ENCODE results near the gene FBXO47. TPM values are rescaled to one million over a fixed set of nuclear protein-coding genes. Genes with fewer than 3 reads are reported as not detected.

Gene FBXO47
- total and polyA plus RNA-seq, 9 donors: not detected

- Histone ChIP-seq H3K27me3 (ENCODE audit: control insufficient read depth, insufficient read depth, low read length) (no peaks in the 10 kb centered on the region), H3K27ac (ENCODE audit: low read length) (no peak overlapping the region), H3K4me1 (ENCODE audit: control insufficient read depth, insufficient read depth, low read length) (peaks cover 22% of the 10 kb centered on the region), H3K4me3 (ENCODE audit: low read length) (no peak overlapping the region), H3K9me3 (replicated peaks; ENCODE audit: control insufficient read depth, low read depth, low read length) (no peaks in the 10 kb centered on the region), H3K36me3 (ENCODE audit: control insufficient read depth, insufficient read depth, low read length) (peaks cover 50% of the 10 kb centered on the region)
- 100% methylated on average over 2 of the region's 3 CpGs for WGBS (ENCODE audit: insufficient coverage)
- no peak for DNase-seq
Measured at GRCh38 chr17:38904892-38905291, 62.3 kb downstream of the FBXO47 start.

GRCh38 chr17:38903404-38903803 is 63.8 kb downstream of the FBXO47 start:
- Histone ChIP-seq H3K4me3 (ENCODE audit: low read length) (no peak overlapping the region), H3K27me3 (ENCODE audit: control insufficient read depth, insufficient read depth, low read length) (no peaks in the 10 kb centered on the region), H3K9me3 (replicated peaks; ENCODE audit: control insufficient read depth, low read depth, low read length) (no peaks in the 10 kb centered on the region), H3K27ac (ENCODE audit: low read length) (no peak overlapping the region), H3K4me1 (ENCODE audit: control insufficient read depth, insufficient read depth, low read length) (peaks cover 32% of the 10 kb centered on the region), H3K36me3 (ENCODE audit: control insufficient read depth, insufficient read depth, low read length) (peaks cover 55% of the 10 kb centered on the region)
- DNase-seq: no peak
- 96% methylated on average over 3 of the region's 6 CpGs for WGBS (ENCODE audit: insufficient coverage)

DNA sequence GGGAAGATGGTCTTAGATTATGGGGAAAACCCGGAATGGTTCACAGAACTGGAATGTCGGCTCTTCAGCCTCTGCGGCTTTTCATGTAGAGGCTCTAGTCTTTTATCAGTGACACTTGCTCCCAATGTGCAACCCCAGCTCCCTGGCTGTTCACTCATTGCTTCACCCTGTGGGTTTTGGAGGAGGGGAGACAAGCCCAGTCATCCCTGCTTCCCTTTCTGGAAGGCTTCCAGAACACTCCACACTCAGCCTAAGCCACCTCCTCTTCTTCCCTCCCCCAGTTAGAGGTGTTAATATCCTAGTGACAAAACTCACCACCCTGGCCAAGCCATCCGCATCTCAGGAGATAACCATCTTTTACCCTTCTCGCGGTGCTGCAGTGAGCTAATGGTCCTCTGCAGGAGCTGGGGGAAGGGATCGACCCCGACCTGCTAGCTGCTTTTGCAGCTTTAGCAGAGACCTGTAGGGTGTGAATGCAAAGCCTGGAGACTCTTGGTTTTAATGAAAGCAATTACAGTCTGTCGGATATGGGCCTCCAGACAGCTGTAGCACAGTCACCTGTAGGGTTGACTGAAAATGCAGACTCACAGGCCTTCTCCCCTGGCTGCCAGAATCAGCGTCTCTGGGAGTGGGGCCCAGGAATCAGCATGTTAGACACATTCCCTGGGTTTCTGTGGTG is 66.1 kb downstream of the FBXO47 start:
- 28% methylated on average over 4 of the region's 10 CpGs for WGBS (ENCODE audit: insufficient coverage)

GRCh38 chr17:38899421-38899820 is 67.8 kb downstream of the FBXO47 start:
- Histone ChIP-seq H3K4me1 (ENCODE audit: control insufficient read depth, insufficient read depth, low read length) (peaks cover 55% of the 10 kb centered on the region), H3K36me3 (ENCODE audit: control insufficient read depth, insufficient read depth, low read length) (peaks cover 74% of the 10 kb centered on the region), H3K27me3 (ENCODE audit: control insufficient read depth, insufficient read depth, low read length) (no peaks in the 10 kb centered on the region), H3K27ac (ENCODE audit: low read length) (peak overlapping the region; percentile 84), H3K9me3 (replicated peaks; ENCODE audit: control insufficient read depth, low read depth, low read length) (no peaks in the 10 kb centered on the region), H3K4me3 (ENCODE audit: low read length) (no peak overlapping the region)
- WGBS (ENCODE audit: insufficient coverage): no CpG with 5 or more reads among the region's 5 CpGs
- DNase-seq: no peak

More for the DNA sequence above, 66.1 kb downstream of the FBXO47 start:
- H3K27ac ChIP-seq (ENCODE audit: low read length): peak overlapping the region; percentile 10
- peaks cover 67% of the 10 kb centered on the region for H3K36me3 ChIP-seq (ENCODE audit: control insufficient read depth, insufficient read depth, low read length)
- no peak overlapping the region for H3K4me3 ChIP-seq (ENCODE audit: low read length)
- DNase-seq: peak; percentile 51
- no peaks in the 10 kb centered on the region for H3K9me3 ChIP-seq (replicated peaks; ENCODE audit: control insufficient read depth, low read depth, low read length)
- no peaks in the 10 kb centered on the region for H3K27me3 ChIP-seq (ENCODE audit: control insufficient read depth, insufficient read depth, low read length)
- H3K4me1 ChIP-seq (ENCODE audit: control insufficient read depth, insufficient read depth, low read length): peaks cover 49% of the 10 kb centered on the region

- Histone ChIP-seq H3K27ac (ENCODE audit: low read length) (peak overlapping the region; percentile 84), H3K4me3 (ENCODE audit: low read length) (no peak overlapping the region), H3K27me3 (ENCODE audit: control insufficient read depth, insufficient read depth, low read length) (no peaks in the 10 kb centered on the region), H3K9me3 (replicated peaks; ENCODE audit: control insufficient read depth, low read depth, low read length) (no peaks in the 10 kb centered on the region), H3K4me1 (ENCODE audit: control insufficient read depth, insufficient read depth, low read length) (peaks cover 60% of the 10 kb centered on the region), H3K36me3 (ENCODE audit: control insufficient read depth, insufficient read depth, low read length) (peaks cover 79% of the 10 kb centered on the region)
- peak; percentile 84 for DNase-seq
- 73% methylated on average over 9 of the region's 11 CpGs for WGBS (ENCODE audit: insufficient coverage)
Measured at GRCh38 chr17:38898812-38899348, 68.3 kb downstream of the FBXO47 start.

DNA sequence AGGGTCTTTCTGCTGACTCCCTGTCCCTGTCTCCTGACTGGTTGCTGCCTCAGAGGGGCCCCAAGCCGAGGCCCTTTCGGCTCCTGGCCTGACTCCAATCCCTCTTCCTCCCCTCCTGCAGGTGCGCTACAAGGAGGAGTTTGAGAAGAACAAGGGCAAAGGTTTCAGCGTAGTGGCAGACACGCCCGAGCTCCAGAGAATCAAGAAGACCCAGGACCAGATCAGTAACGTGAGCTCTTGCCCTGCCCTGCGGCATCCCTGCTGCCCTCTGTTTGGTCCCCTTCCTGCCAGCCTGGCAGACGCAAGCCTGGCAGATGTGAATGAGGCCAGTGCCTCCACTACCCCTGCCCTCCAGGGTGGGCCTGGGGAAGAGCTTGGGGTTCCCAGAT is 68.9 kb downstream of the FBXO47 start:
- no peak for DNase-seq
- no peak overlapping the region for H3K4me3 ChIP-seq (ENCODE audit: low read length)
- no peaks in the 10 kb centered on the region for H3K27me3 ChIP-seq (ENCODE audit: control insufficient read depth, insufficient read depth, low read length)
- H3K9me3 ChIP-seq (replicated peaks; ENCODE audit: control insufficient read depth, low read depth, low read length): no peaks in the 10 kb centered on the region
- peak overlapping the region; percentile 84 for H3K27ac ChIP-seq (ENCODE audit: low read length)
- 53% methylated on average over 5 of the region's 9 CpGs for WGBS (ENCODE audit: insufficient coverage)
- H3K4me1 ChIP-seq (ENCODE audit: control insufficient read depth, insufficient read depth, low read length): peaks cover 66% of the 10 kb centered on the region
- H3K36me3 ChIP-seq (ENCODE audit: control insufficient read depth, insufficient read depth, low read length): peaks cover 78% of the 10 kb centered on the region

GRCh38 chr17:38897671-38898290 is 69.4 kb downstream of the FBXO47 start:
- 69% methylated on average over 10 of the region's 12 CpGs for WGBS (ENCODE audit: insufficient coverage)
- peaks cover 70% of the 10 kb centered on the region for H3K4me1 ChIP-seq (ENCODE audit: control insufficient read depth, insufficient read depth, low read length)
- H3K4me3 ChIP-seq (ENCODE audit: low read length): no peak overlapping the region
- DNase-seq: peak; percentile 58
- H3K27me3 ChIP-seq (ENCODE audit: control insufficient read depth, insufficient read depth, low read length): no peaks in the 10 kb centered on the region
- peaks cover 78% of the 10 kb centered on the region for H3K36me3 ChIP-seq (ENCODE audit: control insufficient read depth, insufficient read depth, low read length)
- peak overlapping the region; percentile 84 for H3K27ac ChIP-seq (ENCODE audit: low read length)
- H3K9me3 ChIP-seq (replicated peaks; ENCODE audit: control insufficient read depth, low read depth, low read length): no peaks in the 10 kb centered on the region

- H3K36me3 ChIP-seq (ENCODE audit: control insufficient read depth, insufficient read depth, low read length): peaks cover 82% of the 10 kb centered on the region
- H3K9me3 ChIP-seq (replicated peaks; ENCODE audit: control insufficient read depth, low read depth, low read length): no peaks in the 10 kb centered on the region
- no peak overlapping the region for H3K4me3 ChIP-seq (ENCODE audit: low read length)
- H3K27me3 ChIP-seq (ENCODE audit: control insufficient read depth, insufficient read depth, low read length): no peaks in the 10 kb centered on the region
- peak overlapping the region; percentile 84 for H3K27ac ChIP-seq (ENCODE audit: low read length)
- WGBS (ENCODE audit: insufficient coverage): 25% methylated on average over 5 of the region's 6 CpGs
- peak; percentile 92 for DNase-seq
- peaks cover 70% of the 10 kb centered on the region for H3K4me1 ChIP-seq (ENCODE audit: control insufficient read depth, insufficient read depth, low read length)
Measured at GRCh38 chr17:38897176-38897575, 70.0 kb downstream of the FBXO47 start.

DNA sequence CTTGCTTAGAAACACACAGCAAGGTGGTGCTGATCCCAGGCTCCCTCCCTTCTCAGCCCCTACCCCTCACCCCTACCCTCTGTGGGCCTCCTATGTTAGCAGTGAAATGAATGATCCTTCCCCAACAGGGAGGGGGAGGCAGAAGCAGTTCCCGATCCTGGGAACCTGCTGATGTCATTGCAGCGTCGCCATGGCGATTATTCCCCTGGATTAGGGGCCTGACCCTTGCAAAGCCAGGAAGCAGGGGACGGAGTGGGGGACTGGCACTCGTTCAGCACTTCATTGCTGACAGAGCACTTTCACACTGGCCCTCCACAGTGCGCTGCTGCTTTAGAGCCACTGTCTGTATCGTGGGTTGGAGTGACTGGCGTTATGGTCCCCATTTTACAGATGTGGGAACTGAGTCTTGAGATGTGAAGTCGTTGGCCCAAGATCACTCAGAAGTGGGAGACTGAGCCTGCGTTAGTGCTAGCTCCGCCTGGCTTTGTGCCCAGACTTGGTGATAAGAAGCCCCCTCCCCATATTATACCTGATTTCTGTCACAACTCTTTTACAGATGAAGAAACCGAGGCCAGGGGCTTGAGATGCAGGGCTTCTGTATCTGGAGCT is 70.8 kb downstream of the FBXO47 start:
- H3K27me3 ChIP-seq (ENCODE audit: control insufficient read depth, insufficient read depth, low read length): no peaks in the 10 kb centered on the region
- no peak overlapping the region for H3K4me3 ChIP-seq (ENCODE audit: low read length)
- DNase-seq: peak; percentile 62
- H3K9me3 ChIP-seq (replicated peaks; ENCODE audit: control insufficient read depth, low read depth, low read length): no peaks in the 10 kb centered on the region
- H3K27ac ChIP-seq (ENCODE audit: low read length): peak overlapping the region; percentile 76
- H3K4me1 ChIP-seq (ENCODE audit: control insufficient read depth, insufficient read depth, low read length): peaks cover 70% of the 10 kb centered on the region
- WGBS (ENCODE audit: insufficient coverage): 52% methylated on average over 9 of the region's 13 CpGs
- peaks cover 83% of the 10 kb centered on the region for H3K36me3 ChIP-seq (ENCODE audit: control insufficient read depth, insufficient read depth, low read length)

DNA sequence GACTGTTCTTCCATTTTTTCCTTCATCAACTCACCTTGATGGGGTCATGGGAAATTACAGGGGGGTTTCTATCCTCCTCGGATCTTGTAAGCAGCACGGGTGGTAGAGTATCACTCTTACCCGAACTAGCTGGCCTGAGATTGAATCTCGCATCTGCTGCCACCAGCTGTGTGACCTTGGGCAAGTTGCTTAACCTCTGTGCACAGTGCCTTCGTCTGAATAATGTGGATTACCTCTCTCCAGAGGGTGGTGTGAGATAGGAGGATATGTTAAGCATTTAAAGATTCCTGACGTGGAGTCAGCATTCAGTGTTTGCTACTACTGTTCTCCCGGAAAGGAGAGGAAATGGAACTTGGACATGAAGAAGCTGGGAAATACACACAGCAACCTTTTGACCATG is 72.9 kb downstream of the FBXO47 start:
- Histone ChIP-seq H3K27me3 (ENCODE audit: control insufficient read depth, insufficient read depth, low read length) (no peaks in the 10 kb centered on the region), H3K27ac (ENCODE audit: low read length) (peak overlapping the region; percentile 42), H3K36me3 (ENCODE audit: control insufficient read depth, insufficient read depth, low read length) (peaks cover 86% of the 10 kb centered on the region), H3K4me1 (ENCODE audit: control insufficient read depth, insufficient read depth, low read length) (peaks cover 53% of the 10 kb centered on the region), H3K4me3 (ENCODE audit: low read length) (no peak overlapping the region), H3K9me3 (replicated peaks; ENCODE audit: control insufficient read depth, low read depth, low read length) (no peaks in the 10 kb centered on the region)
- 62% methylated on average over 6 of the region's 7 CpGs for WGBS (ENCODE audit: insufficient coverage)
- no peak for DNase-seq
